Right lobe of liver (tissue), 6 donors: ENCODE results near the gene USP2. TPM values are rescaled to one million over a fixed set of nuclear protein-coding genes. Genes with fewer than 3 reads are reported as not detected.

Source experiments
- ATAC-seq, 4 donors: fragments of 200-7000 bp; cut with Tn5 transposase; one replicate each; pipeline ENCODE4 v1.9.1; 2020; ENCODE audit warnings: mild to moderate bottlenecking in 4 of 4, moderate library complexity in 4 of 4
- DNase-seq, 3 donors: peaks; one replicate each; pipeline ENCODE4 v3.0.0-alpha.2; 2020
- H3K27ac ChIP-seq, 3 donors: fragments of 200-600 bp; one replicate each; pipeline ENCODE4 v1.8.0; 2022
- H3K27me3 ChIP-seq, 2 donors: fragments of 200-600 bp; one replicate each; pipeline ENCODE4 v1.8.0; 2022
- H3K36me3 ChIP-seq, 4 donors: fragments of 200-600 bp; sonication (generic) in 1 of 4; one replicate each; pipeline versions ENCODE4 v1.5.1 to v1.8.0; 2017 to 2022; ENCODE audit warnings: control low read depth in 1 of 4
- H3K4me1 ChIP-seq, 4 donors: fragments of 200-600 bp; sonication (generic) in 1 of 4; one replicate each; pipeline versions ENCODE4 v1.5.1 to v1.8.0; 2017 to 2022; ENCODE audit warnings: control low read depth in 1 of 4
- H3K4me3 ChIP-seq, 3 donors: fragments of 200-600 bp; one replicate each; pipeline ENCODE4 v1.8.0; 2022
- H3K9me3 ChIP-seq, 4 donors: fragments of 200-600 bp; sonication (generic) in 1 of 4; one replicate each; pipeline versions ENCODE4 v1.5.1 to v1.8.0; 2017 to 2022; ENCODE audit warnings: control low read depth in 1 of 4
- CTCF ChIP-seq, 4 donors: fragments of 200-600 bp in 3 of 4; fragments of 450-650 bp in 1 of 4; IDR thresholded peaks; one replicate each; pipeline versions ENCODE4 v1.5.1 to v1.8.0; 2016 to 2022; ENCODE audit warnings: antibody characterized with exemption in 4 of 4, mild to moderate bottlenecking in 2 of 4
- POLR2A ChIP-seq: fragments of 450-650 bp; IDR thresholded peaks from one replicate; pipeline ENCODE4 v1.6.1; 2017; ENCODE audit warnings: antibody characterized with exemption, mild to moderate bottlenecking
- WGBS: methylation state at CpG from one replicate; pipeline ENCODE4 v1.1.6; 2018; ENCODE audit warnings: low coverage, low lambda C conversion rate; ENCODE audit not compliant: insufficient coverage; ENCODE audit errors: missing lambda C conversion rate; 5-methylcytosine and 5-hydroxymethylcytosine counted together
- intact Hi-C, 2 donors: fragments of 100-400 bp; cut with DNase I; formaldehyde crosslinking; loops; one replicate each; pipeline versions ENCODE4 v1.11.2 to v1.14.1; 2022
- total RNA-seq, 6 experiments: library from RNA; depleted of rRNA in 2 of 6; stranded (reverse); fragments of >200 nt in 2 of 6; fragmentation: NEBNext Ultra II Directional in 3 of 6; extraction: Animal tissue kit (Norgen Biotek cat#: 25700) in 3 of 6; gene quantifications; one replicate each; pipeline versions ENCODE4 v1.1.0 to v1.2.4, GENCODE V29; 2016 to 2023
- donor health status: DM: no; HTN: yes; CAD: no.
- donor health status: DM: no; HTN: no; CAD: no.
- donor health status: DM: no; HTN: no; CAD: no.
- donor health status: DM: no; HTN: yes; CAD: no.
- donor health status: DM: no; HTN: yes; CAD: no.

Gene USP2
- total RNA-seq, 6 experiments from 2014 or later = 1.3 to 25.9 (median 4.6) TPM

- no peak overlapping the region for H3K4me3 ChIP-seq
- H3K4me1 ChIP-seq = no peaks in the 10 kb centered on the region
- H3K27ac ChIP-seq = no peak overlapping the region
- H3K9me3 ChIP-seq = no peaks in the 10 kb centered on the region
- H3K27me3 ChIP-seq = no peaks in the 10 kb centered on the region
- intact Hi-C loops = no loop called here
- 82% methylated on average over 9 of the region's 19 CpGs for WGBS
- ATAC-seq (no peak), DNase-seq (no peak)
- TF ChIP-seq CTCF (IDR thresholded peaks at IDR 0.05) (no peak), POLR2A (no peak)
- H3K36me3 ChIP-seq = no peaks in the 10 kb centered on the region
These were observed 36.4 kb upstream of the USP2 start for GRCh38 chr11:119417726-119418540.

GRCh38 chr11:119416606-119417580 lies 35.4 kb upstream of the USP2 start:
- TF ChIP-seq CTCF (IDR thresholded peaks at IDR 0.05) (no peak), POLR2A (no peak)
- no peak overlapping the region for H3K4me3 ChIP-seq
- H3K27me3 ChIP-seq = no peaks in the 10 kb centered on the region
- 89% methylated on average over 9 of the region's 16 CpGs for WGBS
- no peaks in the 10 kb centered on the region for H3K36me3 ChIP-seq
- no peaks in the 10 kb centered on the region for H3K4me1 ChIP-seq
- no peaks in the 10 kb centered on the region for H3K9me3 ChIP-seq
- H3K27ac ChIP-seq = no peak overlapping the region
- ATAC-seq (no peak), DNase-seq (no peak)
- intact Hi-C loops = no loop called here

- Histone ChIP-seq H3K27me3 (no peaks in the 10 kb centered on the region), H3K4me3 (no peak overlapping the region), H3K36me3 (no peaks in the 10 kb centered on the region), H3K27ac (no peak overlapping the region), H3K4me1 (no peaks in the 10 kb centered on the region), H3K9me3 (no peaks in the 10 kb centered on the region)
- DNase-seq (no peak), ATAC-seq (no peak)
- no peak for TF ChIP-seq POLR2A
- no peak for TF ChIP-seq CTCF (IDR thresholded peaks at IDR 0.05)
- WGBS = no CpG with 5 or more reads among the region's 10 CpGs
- intact Hi-C loops = no loop called here
These were observed 34.5 kb upstream of the USP2 start for GRCh38 chr11:119415966-119416365.

GRCh38 chr11:119415517-119415916 lies 34.0 kb upstream of the USP2 start:
- no peaks in the 10 kb centered on the region for H3K36me3 ChIP-seq
- 100% methylated on average over 2 of the region's 3 CpGs for WGBS
- H3K4me1 ChIP-seq = no peaks in the 10 kb centered on the region
- H3K27ac ChIP-seq = no peak overlapping the region
- H3K4me3 ChIP-seq = no peak overlapping the region
- no peaks in the 10 kb centered on the region for H3K27me3 ChIP-seq
- TF ChIP-seq POLR2A = no peak
- no peak for TF ChIP-seq CTCF (IDR thresholded peaks at IDR 0.05)
- intact Hi-C loops = no loop called here
- ATAC-seq = no peak
- H3K9me3 ChIP-seq = no peaks in the 10 kb centered on the region
- no peak for DNase-seq
